GM23338 (cell line): ENCODE data around the gene KLHL7. TPM values are rescaled to one million over a fixed set of nuclear protein-coding genes. Genes with fewer than 3 reads are reported as not detected.

ENCODE experiments used
- ATAC-seq: fragments of 200-7000 bp; cut with Tn5 transposase; 3 replicates; pipeline ENCODE4 v1.9.1; 2020
- DNase-seq: peaks from one replicate; pipeline ENCODE4 v3.0.0-alpha.2; 2015; ENCODE audit warnings: low spot score
- H2AFZ ChIP-seq: fragments of 200-600 bp; sonication (generic); 2 replicates; pipeline ENCODE4 v1.8.0; 2016; ENCODE audit warnings: antibody characterized with exemption, mild to moderate bottlenecking, moderate library complexity
- H3F3A ChIP-seq: fragments of 200-600 bp; sonication (generic); replicated peaks from 2 replicates; pipeline ENCODE4 v1.8.0; 2017; ENCODE audit warnings: antibody characterized with exemption, mixed run types, low read depth
- H3K27ac ChIP-seq: fragments of 200-600 bp; sonication (generic); 2 replicates; pipeline ENCODE4 v1.6.1; 2016; ENCODE audit warnings: low read depth
- H3K27me3 ChIP-seq: fragments of 200-600 bp; sonication (generic); 2 replicates; pipeline ENCODE4 v1.8.0; 2016; ENCODE audit warnings: mild to moderate bottlenecking, mixed run types, moderate library complexity; ENCODE audit not compliant: insufficient read depth
- H3K36me3 ChIP-seq: fragments of 200-600 bp; sonication (generic); 2 replicates; pipeline ENCODE4 v1.8.0; 2016; ENCODE audit warnings: mild to moderate bottlenecking; ENCODE audit not compliant: insufficient read depth
- H3K4me1 ChIP-seq: fragments of 200-600 bp; sonication (generic); 2 replicates; pipeline ENCODE4 v1.8.0; 2016; ENCODE audit warnings: mild to moderate bottlenecking, moderate library complexity; ENCODE audit not compliant: insufficient read depth
- H3K4me2 ChIP-seq: fragments of 200-600 bp; sonication (generic); 2 replicates; pipeline ENCODE4 v1.7.1; 2017; ENCODE audit warnings: mixed run types
- H3K4me3 ChIP-seq: fragments of 200-600 bp; sonication (generic); 2 replicates; pipeline ENCODE4 v1.6.1; 2016; ENCODE audit warnings: mixed run types
- H3K79me2 ChIP-seq: fragments of 200-600 bp; sonication (generic); replicated peaks from 2 replicates; pipeline ENCODE4 v1.8.0; 2017; ENCODE audit warnings: mild to moderate bottlenecking; ENCODE audit not compliant: insufficient read depth
- H3K9me2 ChIP-seq: fragments of 200-600 bp; sonication (generic); 2 replicates; pipeline ENCODE4 v1.8.0; 2017; ENCODE audit not compliant: insufficient read depth
- H4K20me1 ChIP-seq: fragments of 200-600 bp; sonication (generic); replicated peaks from 2 replicates; pipeline ENCODE4 v1.8.0; 2017; ENCODE audit warnings: mild to moderate bottlenecking; ENCODE audit not compliant: insufficient read depth
- H3K27ac Mint-ChIP-seq: 2 replicates; pipeline ENCODE4 v1.8.0; 2020; ENCODE audit warnings: inconsistent platforms, mild to moderate bottlenecking, moderate library complexity, mixed read lengths
- H3K27me3 Mint-ChIP-seq: 3 replicates; pipeline ENCODE4 v1.8.0; 2022; ENCODE audit warnings: low read depth, mild to moderate bottlenecking, moderate library complexity, mixed read lengths, inconsistent platforms; ENCODE audit not compliant: insufficient read depth, poor library complexity
- H3K36me3 Mint-ChIP-seq: 3 replicates; pipeline ENCODE4 v1.8.0; 2021; ENCODE audit warnings: low read depth, mild to moderate bottlenecking, inconsistent platforms, moderate library complexity, mixed read lengths
- H3K4me1 Mint-ChIP-seq: 3 replicates; pipeline ENCODE4 v1.8.0; 2020; ENCODE audit warnings: mild to moderate bottlenecking, inconsistent platforms, mixed read lengths
- H3K4me3 Mint-ChIP-seq: 3 replicates; pipeline ENCODE4 v1.8.0; 2021; ENCODE audit warnings: moderate library complexity, mild to moderate bottlenecking, inconsistent platforms, mixed read lengths
- H3K9me3 Mint-ChIP-seq: 3 replicates; pipeline ENCODE4 v1.8.0; 2020; ENCODE audit warnings: moderate library complexity, mild to moderate bottlenecking, inconsistent platforms, mixed read lengths
- CREB1 ChIP-seq: fragments of 250-450 bp; sonication (Bioruptor Pico); IDR thresholded peaks from 2 replicates; pipeline ENCODE4 v1.5.0; 2020; ENCODE audit warnings: low read depth, mild to moderate bottlenecking, moderate library complexity
- EZH2 ChIP-seq: fragments of 200-600 bp; sonication (generic); IDR thresholded peaks from one replicate; pipeline ENCODE4 v1.8.0; 2017; ENCODE audit warnings: antibody characterized with exemption, mild to moderate bottlenecking, low read depth; ENCODE audit not compliant: unreplicated experiment
- EZH2phosphoT487 ChIP-seq: fragments of 200-600 bp; sonication (generic); IDR thresholded peaks from one replicate; pipeline ENCODE4 v1.8.1; 2018; ENCODE audit warnings: antibody characterized with exemption; ENCODE audit not compliant: unreplicated experiment
- polyA plus RNA-seq: library from polyadenylated mRNA; unstranded; fragments of >200 nt; fragmentation: Nextera tagmentation; extraction: Ambion mirVana; gene quantifications from 2 replicates; pipeline ENCODE4 v1.2.1, GENCODE V29; 2016
- total RNA-seq: library from RNA; depleted of rRNA; stranded (reverse); fragments of >200 nt; shearing (Covaris generic); gene quantifications from 2 replicates; pipeline ENCODE4 v1.2.3, GENCODE V29; 2014
- TF ChIP-seq, protein P1 (sequence below): fragments of 250-450 bp; sonication (Bioruptor Pico); IDR thresholded peaks from 2 replicates; pipeline ENCODE4 v1.5.0; 2020; ENCODE audit warnings: mild to moderate bottlenecking, moderate library complexity
- TF ChIP-seq, protein P2 (sequence below), 2 experiments: fragments of 200-600 bp in 1 of 2; sonication (generic) in 1 of 2; conservative IDR thresholded peaks; 2 replicates each; pipeline versions ENCODE4 v1.5.1 to v1.6.1; 2016 to 2017; ENCODE audit warnings: antibody characterized with exemption in 2 of 2, low read depth in 2 of 2, mild to moderate bottlenecking in 2 of 2, moderate library complexity in 1 of 2

KLHL7 gene
- total and polyA plus RNA-seq, 2 experiments from 2014 or later: 92.5 to 119 TPM

DNA sequence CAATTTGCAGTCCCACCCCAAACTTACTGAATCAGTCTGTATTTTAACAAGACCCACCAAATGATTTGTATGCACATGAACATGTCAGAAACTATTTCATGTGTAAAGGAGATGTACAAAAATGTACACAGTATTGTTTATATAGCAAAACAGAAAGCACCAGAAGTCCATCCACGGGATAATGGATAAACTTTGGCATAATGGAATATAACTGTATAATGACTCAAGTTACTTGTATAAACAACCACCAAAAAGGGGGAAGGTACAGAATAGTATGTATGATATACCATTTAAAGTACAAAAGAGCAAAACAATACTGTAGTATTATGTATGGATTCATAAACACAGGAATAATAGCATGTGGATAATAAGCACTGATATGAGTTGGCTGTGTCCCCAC lies 98.7 kb downstream of the KLHL7 start (continued):
- TF ChIP-seq, protein P1, sequence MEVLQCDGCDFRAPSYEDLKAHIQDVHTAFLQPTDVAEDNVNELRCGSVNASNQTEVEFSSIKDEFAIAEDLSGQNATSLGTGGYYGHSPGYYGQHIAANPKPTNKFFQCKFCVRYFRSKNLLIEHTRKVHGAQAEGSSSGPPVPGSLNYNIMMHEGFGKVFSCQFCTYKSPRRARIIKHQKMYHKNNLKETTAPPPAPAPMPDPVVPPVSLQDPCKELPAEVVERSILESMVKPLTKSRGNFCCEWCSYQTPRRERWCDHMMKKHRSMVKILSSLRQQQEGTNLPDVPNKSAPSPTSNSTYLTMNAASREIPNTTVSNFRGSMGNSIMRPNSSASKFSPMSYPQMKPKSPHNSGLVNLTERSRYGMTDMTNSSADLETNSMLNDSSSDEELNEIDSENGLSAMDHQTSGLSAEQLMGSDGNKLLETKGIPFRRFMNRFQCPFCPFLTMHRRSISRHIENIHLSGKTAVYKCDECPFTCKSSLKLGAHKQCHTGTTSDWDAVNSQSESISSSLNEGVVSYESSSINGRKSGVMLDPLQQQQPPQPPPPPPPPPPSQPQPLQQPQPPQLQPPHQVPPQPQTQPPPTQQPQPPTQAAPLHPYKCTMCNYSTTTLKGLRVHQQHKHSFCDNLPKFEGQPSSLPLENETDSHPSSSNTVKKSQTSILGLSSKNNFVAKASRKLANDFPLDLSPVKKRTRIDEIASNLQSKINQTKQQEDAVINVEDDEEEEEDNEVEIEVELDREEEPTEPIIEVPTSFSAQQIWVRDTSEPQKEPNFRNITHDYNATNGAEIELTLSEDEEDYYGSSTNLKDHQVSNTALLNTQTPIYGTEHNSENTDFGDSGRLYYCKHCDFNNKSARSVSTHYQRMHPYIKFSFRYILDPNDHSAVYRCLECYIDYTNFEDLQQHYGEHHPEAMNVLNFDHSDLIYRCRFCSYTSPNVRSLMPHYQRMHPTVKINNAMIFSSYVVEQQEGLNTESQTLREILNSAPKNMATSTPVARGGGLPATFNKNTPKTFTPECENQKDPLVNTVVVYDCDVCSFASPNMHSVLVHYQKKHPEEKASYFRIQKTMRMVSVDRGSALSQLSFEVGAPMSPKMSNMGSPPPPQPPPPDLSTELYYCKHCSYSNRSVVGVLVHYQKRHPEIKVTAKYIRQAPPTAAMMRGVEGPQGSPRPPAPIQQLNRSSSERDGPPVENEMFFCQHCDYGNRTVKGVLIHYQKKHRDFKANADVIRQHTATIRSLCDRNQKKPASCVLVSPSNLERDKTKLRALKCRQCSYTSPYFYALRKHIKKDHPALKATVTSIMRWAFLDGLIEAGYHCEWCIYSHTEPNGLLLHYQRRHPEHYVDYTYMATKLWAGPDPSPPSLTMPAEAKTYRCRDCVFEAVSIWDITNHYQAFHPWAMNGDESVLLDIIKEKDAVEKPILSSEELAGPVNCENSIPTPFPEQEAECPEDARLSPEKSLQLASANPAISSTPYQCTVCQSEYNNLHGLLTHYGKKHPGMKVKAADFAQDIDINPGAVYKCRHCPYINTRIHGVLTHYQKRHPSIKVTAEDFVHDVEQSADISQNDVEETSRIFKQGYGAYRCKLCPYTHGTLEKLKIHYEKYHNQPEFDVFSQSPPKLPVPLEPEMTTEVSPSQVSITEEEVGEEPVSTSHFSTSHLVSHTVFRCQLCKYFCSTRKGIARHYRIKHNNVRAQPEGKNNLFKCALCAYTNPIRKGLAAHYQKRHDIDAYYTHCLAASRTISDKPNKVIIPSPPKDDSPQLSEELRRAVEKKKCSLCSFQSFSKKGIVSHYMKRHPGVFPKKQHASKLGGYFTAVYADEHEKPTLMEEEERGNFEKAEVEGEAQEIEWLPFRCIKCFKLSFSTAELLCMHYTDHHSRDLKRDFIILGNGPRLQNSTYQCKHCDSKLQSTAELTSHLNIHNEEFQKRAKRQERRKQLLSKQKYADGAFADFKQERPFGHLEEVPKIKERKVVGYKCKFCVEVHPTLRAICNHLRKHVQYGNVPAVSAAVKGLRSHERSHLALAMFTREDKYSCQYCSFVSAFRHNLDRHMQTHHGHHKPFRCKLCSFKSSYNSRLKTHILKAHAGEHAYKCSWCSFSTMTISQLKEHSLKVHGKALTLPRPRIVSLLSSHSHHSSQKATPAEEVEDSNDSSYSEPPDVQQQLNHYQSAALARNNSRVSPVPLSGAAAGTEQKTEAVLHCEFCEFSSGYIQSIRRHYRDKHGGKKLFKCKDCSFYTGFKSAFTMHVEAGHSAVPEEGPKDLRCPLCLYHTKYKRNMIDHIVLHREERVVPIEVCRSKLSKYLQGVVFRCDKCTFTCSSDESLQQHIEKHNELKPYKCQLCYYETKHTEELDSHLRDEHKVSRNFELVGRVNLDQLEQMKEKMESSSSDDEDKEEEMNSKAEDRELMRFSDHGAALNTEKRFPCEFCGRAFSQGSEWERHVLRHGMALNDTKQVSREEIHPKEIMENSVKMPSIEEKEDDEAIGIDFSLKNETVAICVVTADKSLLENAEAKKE (CRISPR knock-in tag): no peak
- TF ChIP-seq CREB1 (CRISPR knock-in tag) (no peak), EZH2 (no peak)
- TF ChIP-seq, protein P2, sequence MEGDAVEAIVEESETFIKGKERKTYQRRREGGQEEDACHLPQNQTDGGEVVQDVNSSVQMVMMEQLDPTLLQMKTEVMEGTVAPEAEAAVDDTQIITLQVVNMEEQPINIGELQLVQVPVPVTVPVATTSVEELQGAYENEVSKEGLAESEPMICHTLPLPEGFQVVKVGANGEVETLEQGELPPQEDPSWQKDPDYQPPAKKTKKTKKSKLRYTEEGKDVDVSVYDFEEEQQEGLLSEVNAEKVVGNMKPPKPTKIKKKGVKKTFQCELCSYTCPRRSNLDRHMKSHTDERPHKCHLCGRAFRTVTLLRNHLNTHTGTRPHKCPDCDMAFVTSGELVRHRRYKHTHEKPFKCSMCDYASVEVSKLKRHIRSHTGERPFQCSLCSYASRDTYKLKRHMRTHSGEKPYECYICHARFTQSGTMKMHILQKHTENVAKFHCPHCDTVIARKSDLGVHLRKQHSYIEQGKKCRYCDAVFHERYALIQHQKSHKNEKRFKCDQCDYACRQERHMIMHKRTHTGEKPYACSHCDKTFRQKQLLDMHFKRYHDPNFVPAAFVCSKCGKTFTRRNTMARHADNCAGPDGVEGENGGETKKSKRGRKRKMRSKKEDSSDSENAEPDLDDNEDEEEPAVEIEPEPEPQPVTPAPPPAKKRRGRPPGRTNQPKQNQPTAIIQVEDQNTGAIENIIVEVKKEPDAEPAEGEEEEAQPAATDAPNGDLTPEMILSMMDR (conservative IDR thresholded peaks at IDR 0.05; ENCODE audit: low read depth in 2 of 2): no peak

DNA sequence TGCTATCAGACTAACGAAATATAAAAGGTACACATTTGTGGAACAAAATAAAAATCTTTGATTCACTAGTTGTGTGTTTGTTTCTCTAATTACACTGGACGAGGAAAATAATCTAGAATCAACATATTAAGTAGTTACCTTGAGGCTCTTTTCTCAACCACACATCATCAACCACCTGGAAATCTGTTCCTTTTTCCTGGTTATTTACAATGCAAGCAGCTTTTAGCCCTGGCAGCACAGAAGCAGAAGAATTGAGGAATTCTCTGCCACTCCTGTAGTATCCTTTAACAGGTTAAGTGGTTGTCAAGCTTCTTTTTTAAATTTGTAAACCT lies 100.0 kb downstream of the KLHL7 start:
- peak overlapping the region; percentile 80 for H3K4me3 Mint-ChIP-seq
- TF ChIP-seq, protein P1 (CRISPR knock-in tag): no peak
- TF ChIP-seq EZH2phosphoT487: no peak
- peaks cover 6% of the 10 kb centered on the region for H3K36me3 ChIP-seq
- ATAC-seq (no peak; the same call in 2 of the 3 replicates), DNase-seq (no peak)
- peak overlapping the region; percentile 82 for H2AFZ ChIP-seq
- peak overlapping the region; percentile 1; the same call in 1 of the 2 replicates for H3K27ac ChIP-seq
- no peaks in the 10 kb centered on the region for H4K20me1 ChIP-seq
- peak overlapping the region; percentile 76 for H3K4me2 ChIP-seq
- H3K36me3 Mint-ChIP-seq: peaks cover 16% of the 10 kb centered on the region
- no peaks in the 10 kb centered on the region for H3K9me3 Mint-ChIP-seq
- 0 out of 2 replicates have a peak, but pooled peaks cover 2% of the 10 kb centered on the region for H3F3A ChIP-seq
- H3K4me3 ChIP-seq: peak overlapping the region; percentile 64
- peaks cover 21% of the 10 kb centered on the region for H3K4me1 Mint-ChIP-seq
- H3K79me2 ChIP-seq: no peaks in the 10 kb centered on the region
- peaks cover 10% of the 10 kb centered on the region for H3K4me1 ChIP-seq
- H3K27ac Mint-ChIP-seq: no peak overlapping the region
- H3K27me3 Mint-ChIP-seq: peaks cover 11% of the 10 kb centered on the region
- H3K27me3 ChIP-seq: peaks cover 5% of the 10 kb centered on the region; the same call in 1 of the 2 replicates
- no peaks in the 10 kb centered on the region for H3K9me2 ChIP-seq
